Lung (tissue), 12 donors: ENCODE data around the gene C1QL4. TPM values are rescaled to one million over a fixed set of nuclear protein-coding genes. Genes with fewer than 3 reads are reported as not detected.

Experiments
- ATAC-seq: fragments of 200-7000 bp; cut with Tn5 transposase; one replicate; pipeline ENCODE4 v1.9.1; 2020; ENCODE audit warnings: moderate number of reproducible peaks; ENCODE audit not compliant: insufficient read depth, low FRiP score
- DNase-seq, 3 donors: peaks; one replicate each; pipeline ENCODE4 v3.0.0-alpha.2; 2013 to 2017
- H3K27ac ChIP-seq, 2 donors: one replicate each; pipeline ENCODE4 v1.5.1; 2013; ENCODE audit warnings: mild to moderate bottlenecking in 2 of 2, moderate library complexity in 2 of 2, control low read depth in 1 of 2, inconsistent platforms in 1 of 2, low read depth in 1 of 2, low read length in 1 of 2
- H3K27me3 ChIP-seq, 3 donors: one replicate each; pipeline ENCODE4 v1.5.1; 2013; ENCODE audit warnings: low read length in 2 of 3; ENCODE audit not compliant: control insufficient read depth in 3 of 3, insufficient read depth in 3 of 3
- H3K36me3 ChIP-seq, 4 donors: one replicate each; pipeline ENCODE4 v1.5.1; 2013; ENCODE audit warnings: low read length in 4 of 4, mild to moderate bottlenecking in 1 of 4, moderate library complexity in 1 of 4; ENCODE audit not compliant: control insufficient read depth in 4 of 4, insufficient read depth in 4 of 4
- H3K4me1 ChIP-seq, 5 donors: one replicate each; pipeline ENCODE4 v1.5.1; 2013; ENCODE audit warnings: low read length in 5 of 5, mild to moderate bottlenecking in 2 of 5, moderate library complexity in 1 of 5; ENCODE audit not compliant: control insufficient read depth in 5 of 5, insufficient read depth in 5 of 5
- H3K4me3 ChIP-seq: one replicate; pipeline ENCODE4 v1.5.1; 2013; ENCODE audit warnings: mild to moderate bottlenecking, control low read depth, moderate library complexity
- H3K9ac ChIP-seq, 2 donors: one replicate each; pipeline ENCODE4 v1.5.1; 2013; ENCODE audit warnings: low read length in 2 of 2, control low read depth in 1 of 2; ENCODE audit not compliant: insufficient read depth in 1 of 2
- H3K9me3 ChIP-seq, 4 donors: one replicate each; pipeline ENCODE4 v1.5.1; 2013; ENCODE audit warnings: low read length in 3 of 4, mild to moderate bottlenecking in 1 of 4, moderate library complexity in 1 of 4; ENCODE audit not compliant: control insufficient read depth in 4 of 4, insufficient read depth in 3 of 4
- WGBS, 2 donors: extraction: QIAGEN DNeasy Blood & Tissue Kit; methylation state at CpG; one replicate each; pipeline ENCODE4 v1.1.7; 2013; 5-methylcytosine and 5-hydroxymethylcytosine counted together
- polyA plus RNA-seq, 2 donors: library from polyadenylated mRNA; stranded (reverse); fragments of 200-250 nt; gene quantifications; one replicate each; pipeline ENCODE4 v1.2.1, GENCODE V29; 2013
- total RNA-seq, 2 donors: library from RNA; depleted of rRNA in 1 of 2; stranded (reverse); fragments of >200 nt in 1 of 2; gene quantifications; one replicate each; pipeline ENCODE4 v1.2.1, GENCODE V29; 2014 to 2021
- TF ChIP-seq, protein P1 (sequence below): IDR thresholded peaks from 2 replicates; pipeline ENCODE4 v1.5.1; 2012; ENCODE audit warnings: mild to moderate bottlenecking; ENCODE audit errors: control extremely low read depth, extremely low read depth
- donor health status: control.
- donor health status: control.
- donor health status: Bipolar disorder and iron deficiency.
- donor health status: healthy.
- donor health status: DM: yes; HTN: yes; CAD: no.

Gene C1QL4
- total and polyA plus RNA-seq, 4 donors = 0.06 TPM; not detected in 3

DNA sequence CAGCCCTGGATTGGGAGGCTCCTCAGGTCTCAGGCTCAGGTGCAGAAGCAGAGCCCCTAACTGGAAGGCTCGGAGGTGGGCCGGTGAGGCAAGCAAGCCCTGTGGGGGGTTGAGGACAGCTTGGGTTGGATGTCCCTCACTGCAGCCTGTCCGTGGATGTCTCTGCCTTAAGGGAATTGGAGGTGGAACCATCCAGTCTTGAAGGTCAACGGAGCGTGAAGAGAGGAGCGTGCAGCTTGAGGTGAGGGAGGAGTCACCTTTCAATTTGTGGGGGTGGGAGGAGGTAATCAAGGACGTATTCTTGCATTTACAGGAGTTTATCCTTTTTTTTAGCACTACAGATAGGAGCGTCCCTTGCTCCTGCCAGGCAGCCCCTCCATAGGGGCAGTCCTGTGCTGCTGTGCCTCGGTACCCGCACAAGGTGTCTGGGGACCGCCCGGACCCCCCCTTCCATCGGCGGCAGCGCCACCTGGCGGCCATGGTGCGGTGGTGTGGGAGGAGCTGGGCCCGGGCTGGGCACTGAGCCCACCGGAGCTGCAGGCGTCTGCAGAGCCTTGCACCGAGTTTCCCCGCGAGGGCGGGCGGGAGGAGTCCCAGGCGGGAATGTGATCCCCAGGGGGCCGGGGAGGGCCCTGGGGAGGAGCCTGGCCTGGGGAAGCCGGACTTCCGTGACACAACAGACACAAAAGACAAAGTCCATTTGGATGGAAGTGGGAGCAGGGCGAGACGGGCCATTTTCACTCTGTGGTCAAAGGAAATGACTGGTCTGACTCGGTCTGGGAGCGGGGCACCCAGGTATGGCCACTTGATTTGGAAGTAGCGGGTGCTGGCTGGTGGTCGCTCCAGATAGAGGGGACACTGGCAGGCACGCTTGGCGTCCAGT is 10.6 kb upstream of the C1QL4 start:
- peaks cover 4 to 51% (median 16%) of the 10 kb centered on the region in 5 donors for H3K4me1 ChIP-seq
- TF ChIP-seq, protein P1, sequence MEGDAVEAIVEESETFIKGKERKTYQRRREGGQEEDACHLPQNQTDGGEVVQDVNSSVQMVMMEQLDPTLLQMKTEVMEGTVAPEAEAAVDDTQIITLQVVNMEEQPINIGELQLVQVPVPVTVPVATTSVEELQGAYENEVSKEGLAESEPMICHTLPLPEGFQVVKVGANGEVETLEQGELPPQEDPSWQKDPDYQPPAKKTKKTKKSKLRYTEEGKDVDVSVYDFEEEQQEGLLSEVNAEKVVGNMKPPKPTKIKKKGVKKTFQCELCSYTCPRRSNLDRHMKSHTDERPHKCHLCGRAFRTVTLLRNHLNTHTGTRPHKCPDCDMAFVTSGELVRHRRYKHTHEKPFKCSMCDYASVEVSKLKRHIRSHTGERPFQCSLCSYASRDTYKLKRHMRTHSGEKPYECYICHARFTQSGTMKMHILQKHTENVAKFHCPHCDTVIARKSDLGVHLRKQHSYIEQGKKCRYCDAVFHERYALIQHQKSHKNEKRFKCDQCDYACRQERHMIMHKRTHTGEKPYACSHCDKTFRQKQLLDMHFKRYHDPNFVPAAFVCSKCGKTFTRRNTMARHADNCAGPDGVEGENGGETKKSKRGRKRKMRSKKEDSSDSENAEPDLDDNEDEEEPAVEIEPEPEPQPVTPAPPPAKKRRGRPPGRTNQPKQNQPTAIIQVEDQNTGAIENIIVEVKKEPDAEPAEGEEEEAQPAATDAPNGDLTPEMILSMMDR = peak; percentile 67
- peaks cover 3 to 44% (median 39%) of the 10 kb centered on the region in 3 donors for H3K27me3 ChIP-seq
- no peaks in the 10 kb centered on the region for H3K36me3 ChIP-seq
- no peak overlapping the region for H3K4me3 ChIP-seq
- WGBS, 2 donors = 10% methylated on average over 37 of the region's 37 CpGs
- DNase-seq (peak; percentile 92 to 94 (median 92)), ATAC-seq (peak; percentile 75)
- H3K9ac ChIP-seq = peak overlapping the region in 1 of 2 donors; percentile 1
- no peak overlapping the region for H3K27ac ChIP-seq
- H3K9me3 ChIP-seq = no peaks in the 10 kb centered on the region

DNA sequence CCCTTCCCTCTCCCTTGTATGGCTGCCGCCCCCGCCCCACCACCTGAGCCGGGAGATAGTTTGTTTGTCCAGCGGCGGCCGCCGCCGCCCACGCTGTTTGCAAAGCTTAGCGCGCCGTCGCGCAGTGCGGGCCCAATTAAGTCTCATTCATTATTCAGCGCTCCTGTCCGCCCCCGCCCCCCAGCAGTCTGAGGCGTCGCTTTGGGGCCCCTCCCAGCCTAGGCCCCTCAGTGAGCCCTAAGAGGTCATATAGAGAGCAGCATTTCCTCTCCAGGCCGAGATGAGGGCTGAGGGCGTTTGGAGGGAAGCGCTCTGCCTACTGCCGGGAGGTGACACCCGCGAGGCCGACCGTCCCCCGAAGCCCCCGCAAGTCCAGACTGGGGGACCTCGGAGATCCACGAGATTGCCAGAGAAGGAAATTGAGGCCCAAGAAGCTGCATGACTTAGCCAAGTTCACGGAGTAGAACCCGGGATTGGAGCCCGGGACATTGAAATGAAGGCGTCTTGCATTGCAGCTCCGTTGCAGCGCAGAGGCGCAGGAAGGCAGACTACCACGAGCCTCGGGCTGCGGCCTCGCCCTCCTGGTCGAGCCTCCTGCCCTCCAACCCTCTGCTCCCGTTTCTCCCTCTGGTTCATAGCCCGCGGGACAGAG is 9.8 kb upstream of the C1QL4 start, which contains the start of gene DNAJC22:
DNAJC22 (plus strand) TSS at position 230 of the 652 bp plus-strand sequence. CDS start 1,985 bp downstream, outside the sequence.
- Histone ChIP-seq H3K9ac (no peak within 1 kb of the TSS), H3K36me3 (no peaks in the 10 kb centered on the region), H3K4me1 (peaks cover 4 to 58% (median 16%) of the 10 kb centered on the region in 5 donors), H3K27ac (no peak within 1 kb of the TSS), H3K27me3 (peaks cover 3 to 51% (median 39%) of the 10 kb centered on the region in 3 donors), H3K9me3 (no peaks in the 10 kb centered on the region), H3K4me3 (no peak within 1 kb of the TSS)
- TF ChIP-seq, protein P1 = no peak
- ATAC-seq (no peak), DNase-seq (peak in 1 of 3 donors; percentile 27)
- 1 to 3% methylated on average over 42 to 47 of the region's 47 CpGs for WGBS, 2 donors

DNA sequence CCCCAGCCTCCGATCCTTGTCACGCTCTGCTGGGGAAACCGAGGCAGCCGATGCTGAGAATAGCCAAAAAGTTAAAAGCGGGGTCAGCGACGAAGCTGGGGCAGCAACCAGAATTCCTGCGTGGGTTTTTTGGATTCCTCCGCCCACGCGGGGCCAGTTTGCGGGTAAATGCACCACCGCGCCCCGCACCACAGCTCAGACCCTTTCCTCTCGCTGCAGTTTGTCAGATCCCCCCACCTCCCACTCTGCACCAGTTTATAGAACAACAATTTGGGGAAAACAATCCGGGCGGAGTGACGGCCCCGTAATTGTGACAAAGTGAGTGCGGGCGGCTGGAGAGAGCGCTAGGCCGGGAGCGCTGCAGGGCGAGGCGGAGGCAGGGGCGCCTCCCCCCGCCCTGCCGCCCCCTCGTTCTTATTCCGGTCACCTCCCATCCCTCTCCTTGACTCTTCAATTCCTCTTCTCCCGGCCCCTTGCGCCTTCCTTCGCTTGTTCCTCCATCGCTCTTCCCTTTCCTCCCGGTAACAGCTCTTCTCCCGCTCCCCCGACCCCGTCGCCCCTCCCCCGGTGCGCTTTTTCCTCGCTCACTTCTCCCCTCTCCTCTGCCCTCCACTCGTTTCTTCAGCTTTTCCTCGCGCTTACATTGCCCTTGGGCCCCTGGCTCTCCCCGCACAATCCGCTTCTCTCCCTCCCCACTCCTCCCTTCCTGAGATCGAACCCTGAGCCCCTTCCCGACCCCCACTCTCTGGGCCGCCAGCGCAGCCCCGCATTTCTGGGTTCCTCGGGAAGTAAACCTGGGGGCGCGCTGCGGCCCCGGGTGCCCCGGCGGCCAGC is 9.1 kb upstream of the C1QL4 start:
- no peaks in the 10 kb centered on the region for H3K9me3 ChIP-seq
- WGBS, 2 donors = 2 to 3% methylated on average over 51 to 61 of the region's 61 CpGs
- peaks cover 4 to 58% (median 16%) of the 10 kb centered on the region in 5 donors for H3K4me1 ChIP-seq
- no peak overlapping the region for H3K9ac ChIP-seq
- no peak overlapping the region for H3K27ac ChIP-seq
- no peak for ATAC-seq
- TF ChIP-seq, protein P1 = no peak
- no peak overlapping the region for H3K4me3 ChIP-seq
- DNase-seq = peak in 1 of 3 donors; percentile 22
- H3K36me3 ChIP-seq = no peaks in the 10 kb centered on the region
- peaks cover 3 to 56% (median 44%) of the 10 kb centered on the region in 3 donors for H3K27me3 ChIP-seq
